NCI-H748 treated with DMSO at 0.1 percent for 48 hours (cell line): ENCODE results near the gene ATIC.

ENCODE experiments used
- DNase-seq: peaks from one replicate; lab custom pipeline; 2025; lab: John Stamatoyannopoulos, UW

The ATIC gene

GRCh38 chr2:215361211-215361875 is 49.5 kb downstream of the ATIC start:
- DNase-seq = no peak

- DNase-seq = no peak
Observed at GRCh38 chr2:215361876-215362561, 50.2 kb downstream of the ATIC start.

GRCh38 chr2:215362562-215362904 is 50.7 kb downstream of the ATIC start:
- no peak for DNase-seq

DNA sequence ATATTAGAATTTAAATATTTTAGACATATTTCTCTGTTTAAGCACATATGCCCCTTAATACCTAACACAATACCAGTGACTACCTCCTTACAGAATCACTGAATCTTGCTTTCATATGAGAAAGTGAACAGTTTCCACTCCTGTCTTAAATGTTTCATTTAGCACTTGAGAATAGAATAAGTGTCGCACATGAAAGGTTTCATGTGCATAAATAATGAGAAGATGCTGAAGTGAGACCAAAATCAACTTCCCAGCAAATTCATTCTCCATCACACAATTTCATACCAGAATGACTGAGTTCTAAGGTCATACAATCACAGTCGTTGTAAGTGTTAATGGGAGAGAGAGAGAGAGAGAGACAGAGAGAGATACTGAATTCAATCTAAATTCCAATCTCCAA is 51.2 kb downstream of the ATIC start:
- no peak for DNase-seq

- DNase-seq = no peak
Observed at GRCh38 chr2:215363461-215364156, 51.8 kb downstream of the ATIC start.

DNA sequence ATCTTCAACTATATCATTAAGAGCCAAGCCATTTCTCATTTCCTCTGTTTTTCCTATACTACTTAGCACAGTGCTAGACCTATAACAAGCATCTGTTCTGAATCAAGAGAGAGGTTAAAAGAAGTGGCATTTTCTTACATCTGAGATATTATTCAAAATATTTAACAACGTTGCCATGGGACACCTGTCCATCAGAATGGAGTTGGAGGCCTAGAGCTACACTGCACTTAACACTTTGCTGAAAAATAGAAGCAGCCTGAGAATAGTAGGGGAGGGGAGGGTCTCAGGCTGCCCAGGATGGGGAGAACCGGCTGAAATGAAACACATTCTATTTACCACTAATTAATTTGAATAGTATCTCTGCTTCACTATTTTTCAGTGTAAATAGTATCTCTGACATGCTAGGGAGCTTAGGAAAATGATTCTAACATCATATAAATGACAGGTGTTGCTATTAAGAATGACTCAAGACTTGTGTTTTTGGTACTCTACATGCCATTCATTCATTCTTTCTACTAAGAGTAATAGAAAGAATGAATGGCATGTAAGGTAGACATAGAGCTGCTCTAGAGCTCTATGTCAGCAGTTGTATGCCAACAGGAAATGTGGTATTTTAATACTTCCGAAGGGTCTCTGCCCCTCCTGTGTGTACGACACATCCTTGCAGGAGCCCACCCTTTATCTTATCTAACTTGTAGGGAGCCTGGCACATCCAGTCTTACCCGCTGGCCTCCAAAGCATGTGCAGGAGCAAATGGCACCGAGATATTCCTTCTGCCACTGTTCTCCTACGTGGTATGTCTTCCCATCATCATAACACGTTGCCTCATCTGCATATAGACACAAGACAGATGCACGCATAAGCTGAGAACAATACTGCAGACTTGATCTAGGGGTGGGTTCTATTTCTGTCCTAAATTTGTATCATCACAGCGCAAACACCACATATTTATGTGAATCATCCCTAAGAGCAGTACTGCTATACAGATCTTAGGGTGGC is 52.6 kb downstream of the ATIC start:
- no peak for DNase-seq

DNA sequence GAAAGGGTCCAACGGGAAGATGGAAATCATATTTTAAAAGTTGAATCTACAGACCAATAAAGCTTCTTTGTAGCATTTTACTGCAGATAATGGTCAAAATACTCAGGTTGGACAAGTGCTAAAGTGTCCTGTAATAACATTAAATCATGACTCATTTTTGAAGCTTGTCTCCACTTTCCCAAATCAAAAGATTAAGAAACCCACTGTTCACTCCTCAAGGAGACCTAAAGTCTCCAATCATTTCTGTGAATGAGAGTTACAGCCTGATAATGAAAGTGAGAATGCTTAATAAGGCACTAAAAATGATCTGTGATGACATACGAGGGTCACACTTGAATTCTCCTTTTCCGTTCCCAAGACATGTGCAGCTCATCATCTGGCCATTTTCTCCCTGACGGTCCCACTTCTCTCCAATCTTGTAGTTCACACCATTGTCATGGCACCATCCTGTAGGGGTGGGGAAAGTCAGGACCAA is 53.4 kb downstream of the ATIC start:
- DNase-seq = no peak

GRCh38 chr2:215366440-215367032 is 54.7 kb downstream of the ATIC start:
- no peak for DNase-seq

- DNase-seq = no peak
Observed at GRCh38 chr2:215367662-215368492, 56.0 kb downstream of the ATIC start.

GRCh38 chr2:215368493-215368809 is 56.6 kb downstream of the ATIC start:
- no peak for DNase-seq

DNA sequence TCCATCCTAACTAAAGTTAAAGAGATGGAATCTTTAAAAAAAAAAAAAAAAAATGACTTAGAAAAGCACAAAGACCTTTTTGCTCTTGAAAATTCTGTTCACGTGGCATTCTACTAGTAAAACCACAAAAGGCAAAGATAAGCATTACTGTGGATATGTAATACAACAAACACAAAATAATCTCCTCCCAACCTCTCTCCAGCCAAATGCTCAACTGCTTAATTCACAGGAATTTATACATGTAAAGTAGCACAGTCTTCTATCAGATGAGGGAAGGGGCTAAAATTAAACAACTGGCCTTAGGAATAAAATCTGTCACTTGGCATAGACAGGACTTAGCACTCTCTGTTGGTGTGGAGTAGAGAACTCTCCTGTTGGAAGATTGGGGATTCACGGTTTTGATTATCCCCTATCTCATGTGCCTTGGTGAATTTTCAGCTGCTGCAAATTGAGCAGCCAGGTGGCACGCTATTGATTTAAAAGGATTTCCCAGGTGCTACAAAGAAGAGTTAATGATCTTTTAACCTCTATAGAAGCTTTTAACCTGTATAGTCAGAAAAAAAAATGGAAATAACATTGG is 57.4 kb downstream of the ATIC start:
- no peak for DNase-seq

DNA sequence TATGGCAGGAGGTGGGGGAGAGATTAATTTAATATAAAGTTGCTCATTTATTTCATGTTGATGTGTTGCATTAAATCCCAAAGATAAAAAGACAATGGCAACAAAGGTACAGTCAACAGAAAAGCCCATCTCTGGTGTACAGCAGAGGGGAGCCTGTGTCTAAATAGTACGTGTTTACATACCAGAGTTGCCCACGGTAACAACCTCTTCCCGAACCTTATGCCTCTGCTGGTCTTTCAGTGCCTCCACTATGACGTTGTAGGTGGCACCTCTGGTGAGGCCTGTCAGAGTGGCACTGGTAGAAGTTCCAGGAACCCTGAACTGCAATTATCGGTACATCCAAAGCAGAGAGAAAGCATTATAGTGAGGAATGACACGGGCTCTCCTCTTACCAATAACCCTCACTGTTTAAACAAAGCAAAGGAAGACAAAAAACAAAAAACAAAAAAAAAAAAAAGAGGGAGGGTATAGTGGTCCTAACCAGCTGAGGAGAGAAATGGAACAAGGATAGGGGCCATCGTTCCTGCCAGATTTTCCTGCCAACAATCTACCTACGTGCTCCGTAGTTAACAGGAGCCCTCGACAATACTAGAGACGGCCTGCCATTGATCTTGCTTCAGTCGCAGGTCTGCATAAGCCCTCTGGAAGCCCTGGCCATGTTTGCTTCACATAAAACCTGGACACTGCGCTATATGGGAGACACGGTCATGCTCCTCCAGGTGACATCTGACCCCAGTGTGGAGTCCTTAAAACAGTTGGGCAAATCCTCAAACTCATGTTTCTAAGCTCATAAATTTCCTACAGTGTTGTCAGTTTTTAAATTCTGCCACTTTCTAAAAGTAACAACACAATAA is 58.5 kb downstream of the ATIC start:
- no peak for DNase-seq

GRCh38 chr2:215371915-215372897 is 60.3 kb downstream of the ATIC start:
- DNase-seq = no peak

DNA sequence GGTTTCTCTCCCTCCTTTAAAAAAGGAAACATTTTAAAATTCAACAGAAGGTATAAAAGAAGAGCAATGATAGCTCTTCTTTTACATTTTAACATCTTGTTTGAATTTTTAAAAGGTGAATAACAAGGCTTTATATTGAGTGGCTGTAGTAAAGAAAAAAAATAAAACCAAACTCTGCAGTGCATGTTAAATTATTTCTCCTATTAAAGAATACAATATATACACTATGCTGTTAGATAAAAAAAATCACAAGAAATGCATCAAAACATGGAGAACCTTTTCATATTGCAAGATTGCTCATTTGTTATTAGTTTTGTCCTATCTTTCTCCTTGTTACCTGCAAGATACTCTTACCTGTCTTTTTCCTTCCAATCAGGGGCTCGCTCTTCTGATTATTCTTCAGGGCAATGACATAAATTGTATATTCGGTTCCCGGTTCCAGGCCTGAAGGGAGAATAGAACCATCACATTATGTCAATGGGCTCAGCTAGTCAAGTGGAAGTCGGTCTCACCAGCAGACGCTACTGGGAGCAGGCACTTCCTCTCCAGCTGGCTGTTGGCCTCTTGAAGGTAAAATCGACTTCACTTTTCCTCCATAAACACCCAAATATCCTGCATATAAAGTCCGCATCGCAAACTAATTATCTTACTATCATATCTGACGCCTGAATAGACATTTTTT is 61.2 kb downstream of the ATIC start:
- no peak for DNase-seq

GRCh38 chr2:215374002-215374401 is 62.1 kb downstream of the ATIC start:
- DNase-seq = no peak

DNA sequence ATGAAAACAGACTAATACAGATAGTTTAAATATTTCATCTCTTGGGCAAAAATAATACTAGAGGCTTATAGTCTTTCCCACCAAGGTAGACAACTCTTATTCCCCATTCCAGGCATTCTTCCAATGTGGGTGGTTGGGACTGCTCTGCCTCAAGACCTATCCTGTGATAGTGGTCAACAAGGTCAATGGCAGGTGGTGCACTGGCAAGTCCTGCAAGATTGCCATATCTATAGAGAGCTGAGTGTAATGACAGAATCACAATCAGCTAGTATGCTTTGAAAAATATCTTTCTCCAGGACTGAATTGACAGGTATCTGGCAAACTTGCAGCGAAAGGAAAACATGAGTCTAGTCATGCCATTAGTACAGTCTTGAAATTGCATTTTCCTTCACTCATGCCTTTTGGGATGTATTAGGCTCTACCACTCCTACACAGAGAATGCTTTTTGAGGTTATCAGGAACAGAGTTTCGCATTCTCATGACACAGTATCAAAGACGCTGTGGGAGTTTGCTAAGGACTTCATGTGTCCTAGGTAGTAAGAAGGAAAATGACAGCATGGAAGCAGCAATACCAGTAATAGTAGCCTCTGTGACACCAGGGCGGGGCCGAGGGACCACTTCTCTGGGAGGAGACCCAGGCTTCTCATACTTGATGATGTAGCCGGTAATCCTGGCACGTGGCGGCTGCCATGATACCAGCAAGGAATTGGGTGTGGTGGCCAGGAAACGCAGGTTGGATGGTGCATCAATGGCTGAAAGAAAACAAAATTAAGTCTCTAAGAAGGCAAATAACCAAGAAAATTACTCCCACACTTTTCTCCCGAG is 63.0 kb downstream of the ATIC start:
- DNase-seq = no peak

GRCh38 chr2:215375467-215375830 is 63.6 kb downstream of the ATIC start:
- no peak for DNase-seq
